HCT116 (cell line): Measurements from ENCODE around the gene NECTIN4. TPM values are rescaled to one million over a fixed set of nuclear protein-coding genes. Genes with fewer than 3 reads are reported as not detected.

Source experiments
- ATAC-seq: fragments of 200-7000 bp; cut with Tn5 transposase; 2 replicates; pipeline ENCODE4 v1.9.1; 2020; ENCODE audit warnings: mild to moderate bottlenecking, moderate library complexity
- BruUV-seq: library from RNA; stranded (reverse); fragments of 400-500 nt; replicated peaks from 2 replicates; lab custom pipeline; 2021; lab: Mats Ljungman, UMichigan
- CTCF ChIA-PET: fragments of 300-600 bp; sonication (Branson Sonifier 250); formaldehyde crosslinking; loops from one replicate; lab custom pipeline; 2021; ENCODE audit warnings: antibody characterized with exemption; lab: Charles Lee
- POLR2A ChIA-PET: fragments of 300-600, 350-600 bp; sonication (Branson Sonifier 250); formaldehyde crosslinking; loops from one replicate; lab custom pipeline; 2021; ENCODE audit warnings: antibody characterized with exemption; lab: Charles Lee
- RAD21 ChIA-PET, 2 experiments: fragments of 300-600 bp; sonication (Branson Sonifier 250); formaldehyde crosslinking; loops; one replicate each; lab custom pipeline; 2023; ENCODE audit warnings: low total read pairs in 2 of 2; ENCODE audit not compliant: uncharacterized antibody in 2 of 2, unreplicated experiment in 2 of 2, low non-redundant PET in 1 of 2; lab: Charles Lee
- DNase-seq: peaks from one replicate; pipeline ENCODE4 v3.0.0-alpha.2; 2010; ENCODE audit warnings: low read depth, low spot score
- H2AFZ ChIP-seq: fragments of 200-600 bp; shearing (Covaris generic), sonication (generic); 2 replicates; pipeline ENCODE4 v1.6.1; 2017; ENCODE audit warnings: low read depth, mixed run types, mixed read lengths, antibody characterized with exemption, low read length; ENCODE audit not compliant: poor library complexity, severe bottlenecking
- H3K27ac ChIP-seq: 2 replicates; pipeline ENCODE4 v1.5.1; 2012; ENCODE audit warnings: low read depth, low read length
- H3K27me3 ChIP-seq: fragments of 200-600 bp; sonication (generic); 2 replicates; pipeline ENCODE4 v1.6.1; 2016; ENCODE audit warnings: mixed run types, low read length, mixed read lengths; ENCODE audit not compliant: insufficient read depth
- H3K36me3 ChIP-seq, 2 experiments: fragments of 200-500 bp in 1 of 2; fragments of 200-600 bp in 1 of 2; sonication (Bioruptor generic) in 1 of 2; sonication (generic) in 1 of 2; 2 replicates each; pipeline versions ENCODE4 v1.5.1 to v1.6.1; 2014 to 2016; ENCODE audit warnings: low read length in 2 of 2, inconsistent platforms in 1 of 2, mixed read lengths in 1 of 2, mixed run types in 1 of 2; ENCODE audit not compliant: insufficient read depth in 2 of 2, control insufficient read depth in 1 of 2
- H3K4me1 ChIP-seq, 2 experiments: fragments of 200-600 bp in 1 of 2; sonication (generic) in 1 of 2; 2 replicates each; pipeline versions ENCODE4 v1.5.1 to v1.6.1; 2012 to 2017; ENCODE audit warnings: low read length in 2 of 2, inconsistent platforms in 1 of 2, mild to moderate bottlenecking in 1 of 2, mixed read lengths in 1 of 2, mixed run types in 1 of 2, moderate library complexity in 1 of 2; ENCODE audit not compliant: insufficient read depth in 2 of 2, control insufficient read depth in 1 of 2
- H3K4me2 ChIP-seq: fragments of 200-600 bp; sonication (generic); 2 replicates; pipeline ENCODE4 v1.6.1; 2017; ENCODE audit warnings: mixed run types, low read length, mixed read lengths
- H3K4me3 ChIP-seq, 2 experiments: fragments of 200-600 bp in 1 of 2; sonication (generic) in 1 of 2; replicated peaks in 1 of 2; 2 replicates each; pipeline ENCODE4 v1.5.1; 2011 to 2016; ENCODE audit warnings: low read length in 2 of 2, control low read depth in 1 of 2, low read depth in 1 of 2, mild to moderate bottlenecking in 1 of 2, mixed read lengths in 1 of 2, mixed run types in 1 of 2
- H3K79me2 ChIP-seq: fragments of 200-600 bp; sonication (generic); 2 replicates; pipeline ENCODE4 v1.6.1; 2017; ENCODE audit warnings: mild to moderate bottlenecking, mixed run types, low read length, moderate library complexity, mixed read lengths; ENCODE audit not compliant: insufficient read depth
- H3K9ac ChIP-seq: fragments of 200-600 bp; sonication (generic); 2 replicates; pipeline ENCODE4 v1.6.1; 2016; ENCODE audit warnings: low read length, mixed read lengths
- H3K9me2 ChIP-seq: fragments of 200-600 bp; sonication (generic), shearing (Covaris generic); 2 replicates; pipeline ENCODE4 v1.6.1; 2017; ENCODE audit warnings: mixed run types, mild to moderate bottlenecking, moderate library complexity; ENCODE audit not compliant: insufficient read depth
- H3K9me3 ChIP-seq, 2 experiments: fragments of 200-500 bp in 1 of 2; fragments of 200-600 bp in 1 of 2; sonication (Bioruptor generic) in 1 of 2; sonication (generic) in 1 of 2; 2 replicates each; pipeline ENCODE4 v1.6.1; 2014 to 2017; ENCODE audit warnings: low read length in 2 of 2, mixed read lengths in 2 of 2, inconsistent platforms in 1 of 2, low read depth in 1 of 2, mild to moderate bottlenecking in 1 of 2, mixed run types in 1 of 2, moderate library complexity in 1 of 2; ENCODE audit not compliant: control insufficient read depth in 1 of 2, insufficient read depth in 1 of 2
- H4K20me1 ChIP-seq: fragments of 200-600 bp; sonication (generic), shearing (Covaris generic); 2 replicates; pipeline ENCODE4 v1.6.1; 2017; ENCODE audit warnings: mixed run types, mild to moderate bottlenecking, moderate library complexity; ENCODE audit not compliant: insufficient read depth
- CBX3 ChIP-seq: IDR thresholded peaks from 2 replicates; pipeline ENCODE4 v1.6.1; 2012; ENCODE audit warnings: low read depth
- CEBPB ChIP-seq: IDR thresholded peaks from 2 replicates; pipeline ENCODE4 v1.6.1; 2012; ENCODE audit warnings: low read depth
- CTCF ChIP-seq, 3 experiments: fragments of 200-600 bp in 1 of 3; sonication (generic) in 1 of 3; IDR thresholded peaks in 2 of 3; conservative IDR thresholded peaks in 1 of 3; 2 replicates each; pipeline ENCODE4 v1.5.1; 2012 to 2017; ENCODE audit warnings: low read depth in 2 of 3, low read length in 2 of 3, antibody characterized with exemption in 1 of 3, borderline replicate concordance in 1 of 3, control low read depth in 1 of 3, mild to moderate bottlenecking in 1 of 3, mixed read lengths in 1 of 3, mixed run types in 1 of 3, moderate library complexity in 1 of 3; ENCODE audit not compliant: insufficient read depth in 1 of 3
- EGR1 ChIP-seq: IDR thresholded peaks from 2 replicates; pipeline ENCODE4 v1.6.1; 2012; ENCODE audit warnings: low read depth
- EZH2 ChIP-seq: fragments of 200-600 bp; sonication (generic); IDR thresholded peaks from 2 replicates; pipeline ENCODE4 v1.6.1; 2017; ENCODE audit warnings: antibody characterized with exemption, mixed run types
- EZH2phosphoT487 ChIP-seq: fragments of 200-600 bp; IDR thresholded peaks from 2 replicates; pipeline ENCODE4 v1.6.1; 2018; ENCODE audit warnings: antibody characterized with exemption, borderline replicate concordance
- FOSL1 ChIP-seq: IDR thresholded peaks from 2 replicates; pipeline ENCODE4 v1.6.1; 2012; ENCODE audit warnings: low read depth
- POLR2AphosphoS5 ChIP-seq: IDR thresholded peaks from 2 replicates; pipeline ENCODE4 v1.6.1; 2011; ENCODE audit warnings: mild to moderate bottlenecking, low read depth, low read length, moderate library complexity
- RAD21 ChIP-seq: IDR thresholded peaks from 2 replicates; pipeline ENCODE4 v1.6.1; 2012; ENCODE audit warnings: low read depth, mild to moderate bottlenecking
- SIN3A ChIP-seq: IDR thresholded peaks from 2 replicates; pipeline ENCODE4 v1.6.1; 2012; ENCODE audit warnings: low read depth
- TCF7L2 ChIP-seq: IDR thresholded peaks from 2 replicates; pipeline ENCODE4 v1.7.0; 2011; ENCODE audit warnings: borderline replicate concordance, inconsistent platforms; ENCODE audit not compliant: insufficient read depth, insufficient read length; ENCODE audit errors: extremely low read depth
- YY1 ChIP-seq: IDR thresholded peaks from 2 replicates; pipeline ENCODE4 v1.6.1; 2011; ENCODE audit warnings: low read length, low read depth, moderate library complexity, mild to moderate bottlenecking; ENCODE audit not compliant: insufficient replicate concordance; ENCODE audit errors: extremely low read depth
- ZFX ChIP-seq: fragments of 450-650 bp; IDR thresholded peaks from 2 replicates; pipeline ENCODE4 v1.6.1; 2017
- ZNF274 ChIP-seq: fragments of 200-500 bp; sonication (Bioruptor generic); IDR thresholded peaks from 2 replicates; pipeline ENCODE4 v1.6.1; 2014; ENCODE audit warnings: mild to moderate bottlenecking, low read depth, low read length, inconsistent platforms
- intact Hi-C: fragments of 100-400 bp; cut with micrococcal nuclease; formaldehyde crosslinking; loops from 2 replicates; pipeline ENCODE4 v1.10.0; 2022
- total RNA-seq: library from RNA; stranded (reverse); gene quantifications from one replicate; pipeline ENCODE4 v1.2.1, GENCODE V29; 2021; ENCODE audit not compliant: unreplicated experiment
- TF ChIP-seq, protein P1 (sequence below): IDR thresholded peaks from 2 replicates; pipeline ENCODE4 v1.6.1; 2012

Gene NECTIN4
- total RNA-seq, 1 experiment from 2014 or later = 3.3 TPM

- Histone ChIP-seq H3K4me1 (peaks cover 0 to 9% of the 10 kb centered on the region in 2 experiments; a peak in 2 of 4 replicates), H3K27ac (no peak overlapping the region), H3K9ac (no peak overlapping the region), H4K20me1 (no peaks in the 10 kb centered on the region), H3K4me3 (no peak overlapping the region), H2AFZ (no peak overlapping the region), H3K27me3 (no peaks in the 10 kb centered on the region), H3K4me2 (no peak overlapping the region), H3K36me3 (no peaks in the 10 kb centered on the region), H3K9me2 (no peaks in the 10 kb centered on the region), H3K9me3 (no peaks in the 10 kb centered on the region), H3K79me2 (no peaks in the 10 kb centered on the region)
- RAD21 ChIA-PET = no interaction called here
- TF ChIP-seq CTCF (IDR thresholded peaks at IDR 0.05 in 2 of 3, conservative IDR thresholded peaks at IDR 0.05 in 1 of 3; ENCODE audit: borderline replicate concordance in 1 of 3, insufficient read depth in 1 of 3, low read depth in 2 of 3, low read length in 2 of 3) (peak in 2 of 3 experiments; percentile 34 to 44; a peak in 3 of 6 replicates), CEBPB (no peak), RAD21 (0 out of 2 replicates have a peak, but pooled peaks have one; percentile 13), SIN3A (no peak)
- no TSS peak for BruUV-seq
- DNase-seq = no peak
- CTCF ChIA-PET = interaction anchor here (0.8 to 1.3 kb wide), 2 partner anchors 9 to 17 kb away, joined by 3 to 5 read pairs; partner anchors contain the start of gene USF1
- ATAC-seq = no peak
- intact Hi-C loops = no loop called here
- POLR2A ChIA-PET = interaction anchor here (0.6 to 1.4 kb wide), 2 partner anchors 8 to 9 kb away, joined by 3 to 6 read pairs; partner anchors contain the start of gene USF1
These were observed 34.6 kb downstream of the NECTIN4 start for GRCh38 chr1:161054805-161055204.

- no peaks in the 10 kb centered on the region for H3K9me2 ChIP-seq
- H3K4me1 ChIP-seq = peaks cover 0 to 9% of the 10 kb centered on the region in 2 experiments; a peak in 2 of 4 replicates
- ChIA-PET CTCF (interaction anchor here (1.3 kb wide), 1 partner anchor 8 kb away, joined by 5 read pairs; the partner anchor contains the start of gene USF1), POLR2A (interaction anchor here (1.4 kb wide), 1 partner anchor 9 kb away, joined by 6 read pairs; the partner anchor contains the start of gene USF1), RAD21 (no interaction called here)
- no peaks in the 10 kb centered on the region for H3K36me3 ChIP-seq
- H2AFZ ChIP-seq = no peak overlapping the region
- ATAC-seq (no peak), DNase-seq (no peak)
- no peak overlapping the region for H3K4me2 ChIP-seq
- no peaks in the 10 kb centered on the region for H3K79me2 ChIP-seq
- TF ChIP-seq CBX3 (no peak), POLR2AphosphoS5 (no peak), EZH2 (no peak), EZH2phosphoT487 (no peak), TCF7L2 (no peak), ZNF274 (no peak), ZFX (no peak), EGR1 (no peak), YY1 (no peak), FOSL1 (no peak)
- TF ChIP-seq, protein P1, sequence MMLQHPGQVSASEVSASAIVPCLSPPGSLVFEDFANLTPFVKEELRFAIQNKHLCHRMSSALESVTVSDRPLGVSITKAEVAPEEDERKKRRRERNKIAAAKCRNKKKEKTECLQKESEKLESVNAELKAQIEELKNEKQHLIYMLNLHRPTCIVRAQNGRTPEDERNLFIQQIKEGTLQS = no peak
- no peaks in the 10 kb centered on the region for H3K9me3 ChIP-seq
- no peaks in the 10 kb centered on the region for H4K20me1 ChIP-seq
- no peak overlapping the region for H3K27ac ChIP-seq
- H3K27me3 ChIP-seq = no peaks in the 10 kb centered on the region
- no TSS peak for BruUV-seq
- no peak overlapping the region for H3K4me3 ChIP-seq
- intact Hi-C loops = no loop called here
- H3K9ac ChIP-seq = no peak overlapping the region
These were observed 35.1 kb downstream of the NECTIN4 start for GRCh38 chr1:161054232-161054631.
